Immature natural killer cell (primary cell): ENCODE data around the gene VTCN1. TPM values are rescaled to one million over a fixed set of nuclear protein-coding genes. Genes with fewer than 3 reads are reported as not detected.
"Not testable (repeated sequence)": the region's sequence is repeated elsewhere in the genome, so short reads cannot be mapped to it uniquely, and the experiment has no call there.

Experiments used
- DNase-seq, 3 donors: peaks; one replicate each; pipeline ENCODE4 v3.0.0; 2022; ENCODE audit warnings: mixed read lengths in 1 of 3
- H3K27ac Mint-ChIP-seq, 6 donors: one replicate each; pipeline ENCODE4 v1.8.0; 2020; ENCODE audit warnings: mixed read lengths in 6 of 6, mild to moderate bottlenecking in 5 of 6, inconsistent platforms in 4 of 6, moderate library complexity in 3 of 6
- H3K27me3 Mint-ChIP-seq, 3 donors: one replicate each; pipeline ENCODE4 v1.8.0; 2020 to 2021; ENCODE audit warnings: low read depth in 3 of 3, mild to moderate bottlenecking in 3 of 3, mixed read lengths in 3 of 3, moderate library complexity in 3 of 3, inconsistent platforms in 1 of 3
- H3K36me3 Mint-ChIP-seq, 3 donors: one replicate each; pipeline ENCODE4 v1.8.0; 2020; ENCODE audit warnings: mixed read lengths in 3 of 3, inconsistent platforms in 2 of 3, mild to moderate bottlenecking in 2 of 3
- H3K4me1 Mint-ChIP-seq, 2 donors: one replicate each; pipeline ENCODE4 v1.8.0; 2020; ENCODE audit warnings: inconsistent platforms in 2 of 2, mild to moderate bottlenecking in 2 of 2, mixed read lengths in 2 of 2, moderate library complexity in 1 of 2
- H3K4me3 Mint-ChIP-seq, 5 donors: one replicate each; pipeline ENCODE4 v1.8.0; 2020; ENCODE audit warnings: mild to moderate bottlenecking in 5 of 5, mixed read lengths in 5 of 5, inconsistent platforms in 3 of 5, moderate library complexity in 3 of 5
- H3K9me3 Mint-ChIP-seq, 6 donors: one replicate each; pipeline ENCODE4 v1.8.0; 2020; ENCODE audit warnings: mild to moderate bottlenecking in 6 of 6, mixed read lengths in 6 of 6, inconsistent platforms in 4 of 6, moderate library complexity in 3 of 6
- polyA plus RNA-seq, 3 donors: library from polyadenylated mRNA; unstranded; fragments of 300-500 nt; fragmentation: Illumina TruSeq; gene quantifications; one replicate each; pipeline ENCODE4 v1.2.3, GENCODE V29; 2021

VTCN1 gene
- polyA plus RNA-seq, 3 donors from 2014 or later, result not detected

- H3K27me3 Mint-ChIP-seq, H3K9me3 Mint-ChIP-seq, DNase-seq, H3K4me3 Mint-ChIP-seq, H3K27ac Mint-ChIP-seq, H3K4me1 Mint-ChIP-seq: not testable (repeated sequence)
- H3K36me3 Mint-ChIP-seq, result peaks cover 14 to 47% (median 36%) of the 10 kb centered on the region in 3 donors
Observed at GRCh38 chr1:117101858-117102257, 108.9 kb downstream of the VTCN1 start.

- H3K27me3 Mint-ChIP-seq, result no peaks in the 10 kb centered on the region
Observed at GRCh38 chr1:117101334-117101733, 109.4 kb downstream of the VTCN1 start.

GRCh38 chr1:117098287-117098890, 112.3 kb downstream of the VTCN1 start:
- Mint-ChIP-seq H3K36me3 (peaks cover 23 to 52% (median 40%) of the 10 kb centered on the region in 3 donors), H3K27ac (no peak overlapping the region)

More at GRCh38 chr1:117101334-117101733, 109.4 kb downstream of the VTCN1 start:
- Mint-ChIP-seq H3K9me3 (no peaks in the 10 kb centered on the region), H3K36me3 (peaks cover 18 to 49% (median 40%) of the 10 kb centered on the region in 3 donors), H3K4me3 (no peak overlapping the region), H3K27ac (no peak overlapping the region), H3K4me1 (no peaks in the 10 kb centered on the region)
- no peak for DNase-seq

GRCh38 chr1:117097443-117097842, 113.3 kb downstream of the VTCN1 start:
- Mint-ChIP-seq H3K36me3 (peaks cover 27 to 49% (median 40%) of the 10 kb centered on the region in 3 donors), H3K4me3 (no peak overlapping the region), H3K27me3 (no peaks in the 10 kb centered on the region), H3K4me1 (peaks cover 0 to 5% of the 10 kb centered on the region in 2 donors), H3K27ac (no peak overlapping the region), H3K9me3 (no peaks in the 10 kb centered on the region)
- no peak for DNase-seq

More at GRCh38 chr1:117098287-117098890, 112.3 kb downstream of the VTCN1 start:
- Mint-ChIP-seq H3K4me3 (no peak overlapping the region), H3K4me1 (peaks cover 0 to 5% of the 10 kb centered on the region in 2 donors), H3K27me3 (no peaks in the 10 kb centered on the region), H3K9me3 (no peaks in the 10 kb centered on the region)
- DNase-seq, result no peak

- Mint-ChIP-seq H3K4me1 (peaks cover 0 to 5% of the 10 kb centered on the region in 2 donors), H3K36me3 (peaks cover 23 to 49% (median 36%) of the 10 kb centered on the region in 3 donors), H3K4me3 (no peak overlapping the region), H3K27me3 (no peaks in the 10 kb centered on the region), H3K9me3 (no peaks in the 10 kb centered on the region), H3K27ac (peak overlapping the region in 1 of 6 donors; percentile 21)
- DNase-seq, result no peak
Observed at GRCh38 chr1:117096951-117097408, 113.7 kb downstream of the VTCN1 start.

- Mint-ChIP-seq H3K9me3 (no peaks in the 10 kb centered on the region), H3K4me3 (no peak overlapping the region), H3K36me3 (peaks cover 29 to 54% (median 38%) of the 10 kb centered on the region in 3 donors), H3K4me1 (peaks cover 0 to 5% of the 10 kb centered on the region in 2 donors), H3K27ac (no peak overlapping the region), H3K27me3 (no peaks in the 10 kb centered on the region)
- no peak for DNase-seq
Observed at GRCh38 chr1:117094841-117095604, 115.7 kb downstream of the VTCN1 start.

- H3K4me1 Mint-ChIP-seq, result peaks cover 0 to 5% of the 10 kb centered on the region in 2 donors
- peaks cover 32 to 52% (median 35%) of the 10 kb centered on the region in 3 donors for H3K36me3 Mint-ChIP-seq
- no peaks in the 10 kb centered on the region for H3K27me3 Mint-ChIP-seq
- H3K27ac Mint-ChIP-seq, result peak overlapping the region in 1 of 6 donors; percentile 28
- DNase-seq, result peak; percentile 3 to 15 (median 9)
- no peak overlapping the region for H3K4me3 Mint-ChIP-seq
- H3K9me3 Mint-ChIP-seq, result no peaks in the 10 kb centered on the region
Observed at GRCh38 chr1:117093870-117094621, 116.7 kb downstream of the VTCN1 start.

Other genes with a start within 250 kb of the VTCN1 start
- 1 to 10 TPM in 2 of 3 donors, under 1 TPM in 1; 0.52 to 3.6 (median 1.4) TPM for gene CD101, start 209.2 kb downstream of the VTCN1 start, polyA plus RNA-seq
- 10 to 100 TPM in 1 of 3 donors, 1 to 10 TPM in 1, under 1 TPM in 1; 0.29 to 10.8 (median 2.8) TPM for gene TTF2, start 150.6 kb downstream of the VTCN1 start, polyA plus RNA-seq
- not detected for gene TRIM45, start 89.2 kb downstream of the VTCN1 start, polyA plus RNA-seq
- 10 to 100 TPM; 21.9 to 29.2 (median 22.7) TPM for gene MAN1A2, start 156.5 kb upstream of the VTCN1 start, polyA plus RNA-seq